HL-60 (cell line): ENCODE results near the gene FGF12.

Experiments used
- DNase-seq, 2 experiments: peaks; one replicate each; pipeline ENCODE4 v3.0.0-alpha.2; 2010 to 2020; ENCODE audit warnings: low read depth in 1 of 2, low spot score in 1 of 2
- H3K27ac ChIP-seq: fragments of 250-450 bp; sonication (Bioruptor Pico); replicated peaks from 2 replicates; pipeline ENCODE4 v1.5.1; 2020; ENCODE audit warnings: mild to moderate bottlenecking, moderate library complexity
- H3K27me3 ChIP-seq: fragments of 250-450 bp; sonication (Bioruptor Pico); 2 replicates; pipeline ENCODE4 v1.5.1; 2021; ENCODE audit warnings: mild to moderate bottlenecking, moderate library complexity; ENCODE audit not compliant: insufficient read depth, poor library complexity, severe bottlenecking
- H3K4me3 ChIP-seq: replicated peaks from 2 replicates; pipeline ENCODE4 v1.5.1; 2011; ENCODE audit warnings: mild to moderate bottlenecking, control low read depth, low read length; ENCODE audit not compliant: insufficient read depth
- CTCF ChIP-seq: IDR thresholded peaks from one replicate; pipeline ENCODE4 v1.5.1; 2011; ENCODE audit warnings: low read length, control low read depth, inconsistent platforms; ENCODE audit not compliant: insufficient read depth
- GABPA ChIP-seq: IDR thresholded peaks from 2 replicates; pipeline ENCODE4 v1.6.1; 2012; ENCODE audit warnings: low read depth
- POLR2AphosphoS5 ChIP-seq: IDR thresholded peaks from 2 replicates; pipeline ENCODE4 v1.6.1; 2012; ENCODE audit warnings: low read depth
- REST ChIP-seq: IDR thresholded peaks from 2 replicates; pipeline ENCODE4 v1.6.1; 2012; ENCODE audit warnings: low read depth; ENCODE audit not compliant: insufficient replicate concordance
- SPI1 ChIP-seq: IDR thresholded peaks from 2 replicates; pipeline ENCODE4 v1.6.1; 2012; ENCODE audit warnings: low read depth, mild to moderate bottlenecking, borderline replicate concordance

FGF12 gene

DNA sequence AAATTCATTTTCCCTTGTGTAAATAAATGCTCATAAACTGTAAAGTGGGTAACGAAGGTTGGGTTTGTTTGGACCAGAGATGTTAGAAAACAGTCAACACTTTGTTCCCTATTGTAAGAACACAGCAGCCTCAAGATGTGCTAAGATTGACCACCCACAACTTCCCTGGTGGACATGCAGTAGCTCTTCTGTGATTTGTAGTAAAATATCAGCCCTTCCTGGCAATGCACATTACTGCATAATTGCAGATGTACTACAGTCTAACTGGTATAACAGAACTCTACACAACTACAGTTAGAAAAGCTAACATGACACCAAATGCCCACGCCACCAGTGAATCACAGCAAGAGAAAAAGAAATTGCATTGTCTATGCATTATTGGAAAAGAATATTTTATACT is 129.4 kb downstream of the FGF12 start:
- Histone ChIP-seq H3K4me3 (no peak overlapping the region), H3K27me3 (no peaks in the 10 kb centered on the region), H3K27ac (no peak overlapping the region)
- TF ChIP-seq REST (no peak), GABPA (no peak), POLR2AphosphoS5 (no peak), SPI1 (no peak)
- DNase-seq: no peak

DNA sequence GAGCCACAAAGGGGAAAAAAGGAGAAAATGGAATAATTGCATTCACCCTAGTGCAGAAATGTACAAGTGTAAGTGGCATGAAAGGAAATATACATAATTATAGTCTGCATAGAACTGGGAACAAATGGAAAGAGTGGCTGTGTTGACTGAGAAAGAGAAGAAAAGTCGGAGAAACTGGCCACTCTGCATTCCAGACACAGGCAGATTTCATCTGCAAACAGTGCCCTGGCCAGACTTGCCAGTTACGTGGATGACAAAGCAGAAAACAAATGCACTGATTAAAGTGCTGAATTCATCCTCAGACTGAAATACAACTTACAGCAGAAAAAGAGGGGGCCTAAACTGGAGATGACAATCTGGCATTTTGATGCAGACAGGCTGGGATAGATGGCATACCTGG is 129.8 kb downstream of the FGF12 start:
- no peaks in the 10 kb centered on the region for H3K27me3 ChIP-seq
- no peak for DNase-seq
- H3K27ac ChIP-seq: no peak overlapping the region
- no peak overlapping the region for H3K4me3 ChIP-seq
- TF ChIP-seq GABPA (no peak), REST (no peak), CTCF (no peak), POLR2AphosphoS5 (no peak), SPI1 (no peak)

DNA sequence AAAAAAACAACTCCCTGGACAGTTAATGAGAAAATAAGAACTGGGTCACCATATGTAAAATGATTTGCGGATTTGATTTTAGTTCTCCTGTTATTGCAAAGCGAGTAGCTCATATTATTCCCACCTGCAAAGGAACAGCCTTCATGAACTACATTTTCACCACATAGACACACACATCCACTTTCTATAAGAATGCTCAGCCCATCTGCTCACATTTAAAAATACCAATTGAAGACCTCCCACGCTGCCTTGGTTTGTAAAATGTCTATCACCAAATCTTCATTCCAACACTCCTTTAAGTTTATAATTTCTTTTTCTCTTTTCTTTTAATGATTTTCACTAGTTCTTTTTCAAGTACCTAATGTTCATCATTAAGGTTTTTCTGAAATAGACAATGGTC is 148.6 kb downstream of the FGF12 start:
- no peak for TF ChIP-seq CTCF
- no peak for TF ChIP-seq SPI1
- TF ChIP-seq REST: no peak
- TF ChIP-seq POLR2AphosphoS5: no peak
- TF ChIP-seq GABPA: no peak
- Histone ChIP-seq H3K27me3 (no peaks in the 10 kb centered on the region), H3K4me3 (no peak overlapping the region), H3K27ac (no peak overlapping the region)
- no peak for DNase-seq

GRCh38 chr3:192577811-192578210 is 149.5 kb downstream of the FGF12 start:
- Histone ChIP-seq H3K27me3 (no peaks in the 10 kb centered on the region), H3K4me3 (no peak overlapping the region), H3K27ac (no peak overlapping the region)
- DNase-seq: no peak
- TF ChIP-seq GABPA: no peak
